Measurements from ENCODE around the gene MINK1.
A peak's percentile ranks its signal among the peaks of the same experiment; 100 is the strongest.

Gene MINK1

GRCh38 chr17:4833178-4833940 lies at the start of gene MINK1:
TSS of gene MINK1 (plus strand) at chr17:4833340. CDS start at chr17:4833584, 244 bp downstream.
- Mint-ChIP-seq H3K27me3 (no peaks in the 10 kb centered on the region), H3K4me1 (peaks cover 34% of the 10 kb centered on the region), H3K36me3 (no peaks in the 10 kb centered on the region), H3K27ac (peak within 1 kb of the TSS; percentile 98), H3K4me3 (peak within 1 kb of the TSS; percentile 97), H3K9me3 (no peaks in the 10 kb centered on the region)

- peaks cover 32% of the 10 kb centered on the region for H3K27me3 Mint-ChIP-seq
- H3K36me3 Mint-ChIP-seq, result no peaks in the 10 kb centered on the region
- H3K9me3 Mint-ChIP-seq, result no peaks in the 10 kb centered on the region
- peak overlapping the region; percentile 26 for H3K4me3 Mint-ChIP-seq
- H3K27ac Mint-ChIP-seq, result no peak overlapping the region
- peaks cover 17% of the 10 kb centered on the region for H3K4me1 Mint-ChIP-seq
Measured at GRCh38 chr17:4785311-4786105, 47.6 kb upstream of the MINK1 start.

- Mint-ChIP-seq H3K36me3 (no peaks in the 10 kb centered on the region), H3K4me1 (peaks cover 21% of the 10 kb centered on the region), H3K27me3 (peaks cover 28% of the 10 kb centered on the region), H3K4me3 (peak within 1 kb of the TSS; percentile 26), H3K27ac (no peak within 1 kb of the TSS), H3K9me3 (no peaks in the 10 kb centered on the region)
Measured at GRCh38 chr17:4786106-4786511, 47.0 kb upstream of the MINK1 start, which contains the start of gene VMO1. TSS of gene VMO1 (minus strand) at chr17:4786364. CDS start at chr17:4786352, 12 bp downstream.

- Mint-ChIP-seq H3K4me3 (no peak overlapping the region), H3K27ac (no peak overlapping the region), H3K27me3 (peaks cover 28% of the 10 kb centered on the region), H3K9me3 (no peaks in the 10 kb centered on the region), H3K36me3 (no peaks in the 10 kb centered on the region), H3K4me1 (peaks cover 21% of the 10 kb centered on the region)
Measured at GRCh38 chr17:4786516-4786915, 46.6 kb upstream of the MINK1 start.

GRCh38 chr17:4788159-4788806 lies 44.9 kb upstream of the MINK1 start:
- Mint-ChIP-seq H3K4me3 (peak overlapping the region; percentile 63), H3K9me3 (no peaks in the 10 kb centered on the region), H3K27ac (no peak overlapping the region), H3K27me3 (peaks cover 20% of the 10 kb centered on the region), H3K4me1 (peaks cover 21% of the 10 kb centered on the region), H3K36me3 (no peaks in the 10 kb centered on the region)

GRCh38 chr17:4788807-4789700 lies 44.1 kb upstream of the MINK1 start, which contains the start of gene GLTPD2:
TSS of gene GLTPD2 (plus strand) at chr17:4788964. CDS start at chr17:4789012, 48 bp downstream.
- peaks cover 16% of the 10 kb centered on the region for H3K27me3 Mint-ChIP-seq
- peak within 1 kb of the TSS; percentile 6 for H3K27ac Mint-ChIP-seq
- H3K4me1 Mint-ChIP-seq, result peaks cover 21% of the 10 kb centered on the region
- no peaks in the 10 kb centered on the region for H3K36me3 Mint-ChIP-seq
- no peaks in the 10 kb centered on the region for H3K9me3 Mint-ChIP-seq
- peak within 1 kb of the TSS; percentile 76 for H3K4me3 Mint-ChIP-seq

GRCh38 chr17:4789701-4789950 lies 43.5 kb upstream of the MINK1 start:
- Mint-ChIP-seq H3K27ac (peak overlapping the region; percentile 6), H3K4me3 (peak overlapping the region; percentile 76), H3K36me3 (no peaks in the 10 kb centered on the region), H3K4me1 (peaks cover 21% of the 10 kb centered on the region), H3K9me3 (no peaks in the 10 kb centered on the region), H3K27me3 (peaks cover 15% of the 10 kb centered on the region)

- Mint-ChIP-seq H3K4me3 (peak overlapping the region; percentile 90), H3K36me3 (no peaks in the 10 kb centered on the region), H3K9me3 (no peaks in the 10 kb centered on the region), H3K27me3 (peaks cover 14% of the 10 kb centered on the region), H3K4me1 (peaks cover 21% of the 10 kb centered on the region), H3K27ac (peak overlapping the region; percentile 95)
Measured at GRCh38 chr17:4789951-4790704, 43.0 kb upstream of the MINK1 start.

- H3K36me3 Mint-ChIP-seq, result no peaks in the 10 kb centered on the region
- H3K9me3 Mint-ChIP-seq, result no peaks in the 10 kb centered on the region
- H3K27me3 Mint-ChIP-seq, result peaks cover 13% of the 10 kb centered on the region
- peak overlapping the region; percentile 90 for H3K4me3 Mint-ChIP-seq
- H3K27ac Mint-ChIP-seq, result peak overlapping the region; percentile 95
- peaks cover 17% of the 10 kb centered on the region for H3K4me1 Mint-ChIP-seq
Measured at GRCh38 chr17:4790705-4791088, 42.4 kb upstream of the MINK1 start.

- peak overlapping the region; percentile 66 for H3K27ac Mint-ChIP-seq
- H3K4me3 Mint-ChIP-seq, result no peak overlapping the region
- H3K9me3 Mint-ChIP-seq, result no peaks in the 10 kb centered on the region
- peaks cover 2% of the 10 kb centered on the region for H3K36me3 Mint-ChIP-seq
- H3K27me3 Mint-ChIP-seq, result no peaks in the 10 kb centered on the region
- peaks cover 18% of the 10 kb centered on the region for H3K4me1 Mint-ChIP-seq
Measured at GRCh38 chr17:4795168-4795567, 38.0 kb upstream of the MINK1 start.

- H3K27me3 Mint-ChIP-seq, result no peaks in the 10 kb centered on the region
- H3K27ac Mint-ChIP-seq, result peak overlapping the region; percentile 99
- H3K9me3 Mint-ChIP-seq, result no peaks in the 10 kb centered on the region
- peaks cover 11% of the 10 kb centered on the region for H3K4me1 Mint-ChIP-seq
- H3K36me3 Mint-ChIP-seq, result peaks cover 2% of the 10 kb centered on the region
- peak overlapping the region; percentile 100 for H3K4me3 Mint-ChIP-seq
Measured at GRCh38 chr17:4796552-4796920, 36.6 kb upstream of the MINK1 start.

- H3K36me3 Mint-ChIP-seq, result peaks cover 2% of the 10 kb centered on the region
- H3K4me3 Mint-ChIP-seq, result no peak overlapping the region
- peaks cover 11% of the 10 kb centered on the region for H3K4me1 Mint-ChIP-seq
- no peaks in the 10 kb centered on the region for H3K27me3 Mint-ChIP-seq
- H3K9me3 Mint-ChIP-seq, result no peaks in the 10 kb centered on the region
- no peak overlapping the region for H3K27ac Mint-ChIP-seq
Measured at GRCh38 chr17:4800462-4801196, 32.5 kb upstream of the MINK1 start.

- no peaks in the 10 kb centered on the region for H3K27me3 Mint-ChIP-seq
- no peak within 1 kb of the TSS for H3K4me3 Mint-ChIP-seq
Measured at GRCh38 chr17:4802228-4802627, 30.9 kb upstream of the MINK1 start, which contains the start of gene C17orf114. TSS of gene C17orf114 (minus strand) at chr17:4802328.

GRCh38 chr17:4806456-4806776 lies 26.7 kb upstream of the MINK1 start:
- H3K4me1 Mint-ChIP-seq, result peaks cover 14% of the 10 kb centered on the region
- no peak overlapping the region for H3K27ac Mint-ChIP-seq
- no peaks in the 10 kb centered on the region for H3K27me3 Mint-ChIP-seq
- H3K4me3 Mint-ChIP-seq, result peak overlapping the region; percentile 76
- H3K36me3 Mint-ChIP-seq, result peaks cover 3% of the 10 kb centered on the region
- no peaks in the 10 kb centered on the region for H3K9me3 Mint-ChIP-seq

More at GRCh38 chr17:4802228-4802627, 30.9 kb upstream of the MINK1 start, which contains the start of gene C17orf114:
- Mint-ChIP-seq H3K4me1 (peaks cover 11% of the 10 kb centered on the region), H3K36me3 (no peaks in the 10 kb centered on the region), H3K27ac (no peak within 1 kb of the TSS), H3K9me3 (no peaks in the 10 kb centered on the region)
